Stimulated activated naive CD8-positive, alpha-beta T cell treated with anti-CD3 and anti-CD28 coated beads, Interleukin-15, amount 100 ng/mL, for 72 hours (primary cell): ENCODE results near the gene MYD88.

Experiments used
- ATAC-seq: fragments of 150-1000 bp; cut with Tn5 transposase; 2 replicates; pipeline ENCODE4 v1.10.0; 2021; ENCODE audit warnings: mild to moderate bottlenecking, moderate library complexity
- DNase-seq, 2 donors: peaks; one replicate each; pipeline ENCODE4 v3.0.0; 2021 to 2022
- H3K27ac Mint-ChIP-seq, 2 donors: one replicate each; pipeline ENCODE4 v1.8.0; 2022; ENCODE audit warnings: mild to moderate bottlenecking in 2 of 2, mixed read lengths in 2 of 2, moderate library complexity in 2 of 2
- H3K27me3 Mint-ChIP-seq: one replicate; pipeline ENCODE4 v1.8.0; 2022; ENCODE audit warnings: mixed read lengths
- H3K4me1 Mint-ChIP-seq: one replicate; pipeline ENCODE4 v1.8.0; 2022; ENCODE audit warnings: mild to moderate bottlenecking, mixed read lengths
- H3K4me3 Mint-ChIP-seq, 2 donors: one replicate each; pipeline ENCODE4 v1.8.0; 2022; ENCODE audit warnings: mild to moderate bottlenecking in 2 of 2, mixed read lengths in 2 of 2, moderate library complexity in 1 of 2
- H3K9me3 Mint-ChIP-seq, 2 donors: one replicate each; pipeline ENCODE4 v1.8.0; 2022; ENCODE audit warnings: mixed read lengths in 2 of 2

Gene MYD88

GRCh38 chr3:38108649-38109579 is 29.5 kb upstream of the MYD88 start:
- no peak for ATAC-seq
- Mint-ChIP-seq H3K27ac (peak overlapping the region in 1 of 2 donors; percentile 93), H3K27me3 (no peaks in the 10 kb centered on the region), H3K4me3 (no peak overlapping the region), H3K4me1 (no peaks in the 10 kb centered on the region), H3K9me3 (peaks cover 9 to 14% of the 10 kb centered on the region in 2 donors)
- no peak for DNase-seq

- H3K27me3 Mint-ChIP-seq: no peaks in the 10 kb centered on the region
- ATAC-seq (no peak), DNase-seq (no peak)
- no peaks in the 10 kb centered on the region for H3K4me1 Mint-ChIP-seq
- H3K27ac Mint-ChIP-seq: no peak overlapping the region
- H3K9me3 Mint-ChIP-seq: peaks cover 9 to 13% of the 10 kb centered on the region in 2 donors
- H3K4me3 Mint-ChIP-seq: no peak overlapping the region
Observed at GRCh38 chr3:38109580-38110313, 28.7 kb upstream of the MYD88 start.

GRCh38 chr3:38110314-38111050 is 28.0 kb upstream of the MYD88 start:
- no peak for ATAC-seq
- H3K4me1 Mint-ChIP-seq: peaks cover 6% of the 10 kb centered on the region
- H3K4me3 Mint-ChIP-seq: no peak overlapping the region
- H3K27me3 Mint-ChIP-seq: no peaks in the 10 kb centered on the region
- H3K27ac Mint-ChIP-seq: no peak overlapping the region
- H3K9me3 Mint-ChIP-seq: peaks cover 4 to 5% of the 10 kb centered on the region in 2 donors
- no peak for DNase-seq

GRCh38 chr3:38111201-38111600 is 27.3 kb upstream of the MYD88 start:
- Mint-ChIP-seq H3K4me1 (peaks cover 12% of the 10 kb centered on the region), H3K27me3 (no peaks in the 10 kb centered on the region), H3K4me3 (no peak overlapping the region), H3K27ac (no peak overlapping the region), H3K9me3 (no peaks in the 10 kb centered on the region)
- DNase-seq (no peak), ATAC-seq (no peak)

- Mint-ChIP-seq H3K4me3 (no peak overlapping the region), H3K9me3 (no peaks in the 10 kb centered on the region), H3K4me1 (peaks cover 12% of the 10 kb centered on the region), H3K27me3 (no peaks in the 10 kb centered on the region), H3K27ac (no peak overlapping the region)
- DNase-seq: no peak
- ATAC-seq: no peak
Observed at GRCh38 chr3:38111696-38112377, 26.6 kb upstream of the MYD88 start.

- no peak overlapping the region for H3K27ac Mint-ChIP-seq
Observed at GRCh38 chr3:38112378-38112761, 26.1 kb upstream of the MYD88 start.

GRCh38 chr3:38114052-38114874 is 24.2 kb upstream of the MYD88 start:
- Mint-ChIP-seq H3K4me3 (no peak overlapping the region), H3K27ac (peak overlapping the region in 1 of 2 donors; percentile 65), H3K9me3 (no peaks in the 10 kb centered on the region), H3K4me1 (peaks cover 18% of the 10 kb centered on the region), H3K27me3 (no peaks in the 10 kb centered on the region)
- DNase-seq (no peak), ATAC-seq (no peak)

More at GRCh38 chr3:38112378-38112761, 26.1 kb upstream of the MYD88 start:
- H3K27me3 Mint-ChIP-seq: no peaks in the 10 kb centered on the region
- peaks cover 12% of the 10 kb centered on the region for H3K4me1 Mint-ChIP-seq
- H3K9me3 Mint-ChIP-seq: no peaks in the 10 kb centered on the region
- H3K4me3 Mint-ChIP-seq: no peak overlapping the region
- ATAC-seq (no peak), DNase-seq (no peak)

GRCh38 chr3:38114875-38115644 is 23.4 kb upstream of the MYD88 start:
- H3K4me1 Mint-ChIP-seq: peaks cover 18% of the 10 kb centered on the region
- no peaks in the 10 kb centered on the region for H3K9me3 Mint-ChIP-seq
- H3K4me3 Mint-ChIP-seq: no peak overlapping the region
- ATAC-seq (no peak), DNase-seq (no peak)
- H3K27me3 Mint-ChIP-seq: no peaks in the 10 kb centered on the region
- peak overlapping the region; percentile 65 to 81 for H3K27ac Mint-ChIP-seq

- peaks cover 18% of the 10 kb centered on the region for H3K4me1 Mint-ChIP-seq
- H3K4me3 Mint-ChIP-seq: no peak overlapping the region
- no peak for ATAC-seq
- H3K9me3 Mint-ChIP-seq: no peaks in the 10 kb centered on the region
- no peak for DNase-seq
- peak overlapping the region; percentile 15 to 81 for H3K27ac Mint-ChIP-seq
- no peaks in the 10 kb centered on the region for H3K27me3 Mint-ChIP-seq
Observed at GRCh38 chr3:38115645-38116427, 22.6 kb upstream of the MYD88 start.

- H3K4me1 Mint-ChIP-seq: peaks cover 18% of the 10 kb centered on the region
- no peaks in the 10 kb centered on the region for H3K9me3 Mint-ChIP-seq
- H3K27me3 Mint-ChIP-seq: no peaks in the 10 kb centered on the region
- H3K27ac Mint-ChIP-seq: no peak overlapping the region
- ATAC-seq: no peak
- no peak for DNase-seq
- H3K4me3 Mint-ChIP-seq: no peak overlapping the region
Observed at GRCh38 chr3:38116471-38117162, 21.8 kb upstream of the MYD88 start.

- H3K27ac Mint-ChIP-seq: peak overlapping the region in 1 of 2 donors; percentile 38
Observed at GRCh38 chr3:38117163-38117716, 21.2 kb upstream of the MYD88 start.

GRCh38 chr3:38117748-38118420 is 20.6 kb upstream of the MYD88 start:
- DNase-seq (peak; percentile 70 to 79), ATAC-seq (peak; percentile 85)
- Mint-ChIP-seq H3K4me1 (peaks cover 22% of the 10 kb centered on the region), H3K27ac (no peak overlapping the region), H3K27me3 (no peaks in the 10 kb centered on the region), H3K9me3 (no peaks in the 10 kb centered on the region), H3K4me3 (no peak overlapping the region)

More at GRCh38 chr3:38117163-38117716, 21.2 kb upstream of the MYD88 start:
- no peak for DNase-seq
- no peaks in the 10 kb centered on the region for H3K9me3 Mint-ChIP-seq
- H3K4me3 Mint-ChIP-seq: no peak overlapping the region
- H3K27me3 Mint-ChIP-seq: no peaks in the 10 kb centered on the region
- ATAC-seq: no peak
- peaks cover 18% of the 10 kb centered on the region for H3K4me1 Mint-ChIP-seq
